GM12873 (cell line): ENCODE data around the gene ARMC2.

ENCODE experiments used
- TF ChIP-seq, protein P1 (sequence below): IDR thresholded peaks from 2 replicates; pipeline ENCODE4 v1.5.1; 2012; ENCODE audit warnings: low read depth, mild to moderate bottlenecking, moderate library complexity, low read length, control low read depth; ENCODE audit not compliant: insufficient read depth; ENCODE audit errors: missing control alignments

Gene ARMC2

DNA sequence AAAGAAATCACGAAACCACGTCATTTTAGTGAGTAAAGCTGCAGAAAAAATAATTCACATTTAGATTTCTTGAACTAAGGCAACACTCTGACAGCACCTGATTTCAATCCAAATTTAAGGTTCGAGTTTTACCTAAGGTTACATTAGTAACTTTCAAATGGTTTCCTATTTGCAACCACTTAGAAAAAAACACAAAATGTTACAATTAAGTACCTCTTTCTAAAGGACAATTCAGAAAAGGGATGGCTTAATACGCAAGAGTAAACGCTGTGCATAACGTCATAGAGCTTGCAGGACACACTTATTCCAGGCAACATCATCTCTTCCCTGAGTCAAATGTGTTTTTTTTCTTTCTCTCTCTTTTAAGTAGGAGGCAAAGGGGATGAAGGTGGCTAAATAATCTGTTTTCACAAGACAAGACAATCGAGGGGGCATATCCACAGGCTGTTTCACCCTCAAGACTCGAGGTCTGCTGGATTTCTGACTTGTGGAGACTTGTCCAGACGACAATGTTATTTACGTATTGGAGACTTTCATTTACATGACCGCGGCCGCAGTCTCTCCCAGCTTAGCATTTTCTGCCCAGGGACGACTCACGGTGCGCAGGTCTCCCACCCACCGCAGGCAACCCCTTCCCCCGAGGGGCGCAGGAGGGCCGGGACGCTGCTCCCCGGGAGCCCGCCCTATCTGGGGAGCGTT lies 160.5 kb downstream of the ARMC2 start:
- TF ChIP-seq, protein P1, sequence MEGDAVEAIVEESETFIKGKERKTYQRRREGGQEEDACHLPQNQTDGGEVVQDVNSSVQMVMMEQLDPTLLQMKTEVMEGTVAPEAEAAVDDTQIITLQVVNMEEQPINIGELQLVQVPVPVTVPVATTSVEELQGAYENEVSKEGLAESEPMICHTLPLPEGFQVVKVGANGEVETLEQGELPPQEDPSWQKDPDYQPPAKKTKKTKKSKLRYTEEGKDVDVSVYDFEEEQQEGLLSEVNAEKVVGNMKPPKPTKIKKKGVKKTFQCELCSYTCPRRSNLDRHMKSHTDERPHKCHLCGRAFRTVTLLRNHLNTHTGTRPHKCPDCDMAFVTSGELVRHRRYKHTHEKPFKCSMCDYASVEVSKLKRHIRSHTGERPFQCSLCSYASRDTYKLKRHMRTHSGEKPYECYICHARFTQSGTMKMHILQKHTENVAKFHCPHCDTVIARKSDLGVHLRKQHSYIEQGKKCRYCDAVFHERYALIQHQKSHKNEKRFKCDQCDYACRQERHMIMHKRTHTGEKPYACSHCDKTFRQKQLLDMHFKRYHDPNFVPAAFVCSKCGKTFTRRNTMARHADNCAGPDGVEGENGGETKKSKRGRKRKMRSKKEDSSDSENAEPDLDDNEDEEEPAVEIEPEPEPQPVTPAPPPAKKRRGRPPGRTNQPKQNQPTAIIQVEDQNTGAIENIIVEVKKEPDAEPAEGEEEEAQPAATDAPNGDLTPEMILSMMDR: no peak

DNA sequence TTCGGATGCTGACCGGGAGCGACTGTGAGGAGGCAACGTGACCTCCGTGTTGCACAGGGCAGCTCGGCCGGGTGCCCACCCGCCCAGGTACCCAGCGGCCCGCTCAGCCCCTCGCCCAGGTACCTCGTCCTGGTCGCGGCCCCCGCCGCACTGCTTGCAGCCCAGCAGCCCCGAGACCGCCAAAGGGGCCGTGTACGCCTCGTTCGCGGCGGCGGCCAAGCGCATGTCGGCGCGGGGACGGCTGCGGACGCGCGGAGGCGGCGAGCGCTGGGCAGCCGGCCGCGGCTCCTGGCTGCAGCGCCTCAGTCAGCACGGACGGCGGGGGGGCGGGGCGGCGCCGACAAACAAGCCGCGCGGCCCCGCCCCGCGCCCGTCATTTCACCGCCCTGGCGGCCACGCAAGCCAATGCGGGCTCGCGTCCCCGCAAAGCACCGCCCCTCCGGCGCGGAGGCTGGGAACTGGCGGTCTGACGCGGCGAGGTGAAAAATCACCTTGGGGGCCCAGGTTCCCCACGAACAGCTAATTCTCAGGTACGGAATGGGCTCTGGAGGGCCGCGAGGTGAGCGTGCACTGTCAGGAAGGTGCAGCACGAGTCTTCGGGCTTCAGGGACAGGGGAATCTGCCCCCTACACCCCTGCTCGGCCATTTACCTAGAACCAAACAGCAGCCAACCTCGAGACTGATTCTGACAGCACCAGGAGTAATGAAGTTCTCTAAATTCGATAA lies 161.2 kb downstream of the ARMC2 start:
- TF ChIP-seq, protein P1: no peak

DNA sequence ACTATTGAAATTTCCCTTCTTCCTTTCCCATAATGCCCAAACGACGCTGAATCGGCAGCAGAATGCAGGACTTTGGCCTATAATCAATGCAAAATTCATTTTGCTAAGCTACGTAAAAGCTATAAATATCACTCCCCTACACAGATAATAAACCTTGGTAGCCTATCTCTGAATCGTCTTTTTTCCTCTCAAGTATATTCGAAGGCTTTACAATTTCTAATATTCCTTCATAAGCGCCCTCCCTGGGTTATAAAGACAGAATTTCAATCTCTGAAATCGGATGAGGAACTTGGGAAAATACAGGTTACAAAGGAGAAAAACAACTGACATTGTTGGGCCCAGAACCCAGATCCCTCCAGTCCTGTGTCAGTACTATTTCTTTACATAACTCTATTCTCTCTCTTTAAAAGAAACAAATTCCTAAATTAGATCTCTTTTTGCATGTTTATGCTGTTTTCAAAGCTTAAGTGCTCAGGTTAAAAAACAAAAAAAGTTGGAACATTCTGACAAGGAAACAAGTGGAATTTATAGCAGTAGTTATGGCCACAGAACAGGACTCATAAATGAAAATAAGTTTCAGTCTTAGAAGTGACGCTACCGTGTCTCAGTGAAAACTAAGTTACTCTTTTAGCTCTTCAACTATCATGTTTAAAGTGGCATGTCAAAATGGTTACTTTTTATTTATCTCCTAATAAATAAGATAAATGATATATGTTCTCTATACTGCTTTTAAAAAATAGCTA lies 161.9 kb downstream of the ARMC2 start:
- TF ChIP-seq, protein P1: no peak

DNA sequence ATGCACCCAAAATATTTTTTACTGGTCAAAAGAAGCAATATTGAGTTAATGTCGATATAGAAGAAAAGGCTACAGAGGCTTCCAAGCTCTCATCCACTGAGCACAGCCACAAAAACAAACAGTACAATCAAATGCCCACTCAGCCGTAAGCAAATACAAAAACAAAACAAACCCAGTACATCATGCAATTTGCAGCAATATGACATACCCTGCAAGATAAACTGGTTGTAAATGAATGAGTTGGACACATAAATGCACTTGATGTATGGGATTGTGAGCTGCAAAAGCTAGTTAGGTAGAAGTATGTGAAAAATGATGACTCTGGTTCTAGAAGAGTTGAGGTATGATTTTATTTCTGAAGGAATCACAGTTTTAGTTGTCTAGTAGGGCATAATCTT lies 162.5 kb downstream of the ARMC2 start:
- TF ChIP-seq, protein P1: no peak

DNA sequence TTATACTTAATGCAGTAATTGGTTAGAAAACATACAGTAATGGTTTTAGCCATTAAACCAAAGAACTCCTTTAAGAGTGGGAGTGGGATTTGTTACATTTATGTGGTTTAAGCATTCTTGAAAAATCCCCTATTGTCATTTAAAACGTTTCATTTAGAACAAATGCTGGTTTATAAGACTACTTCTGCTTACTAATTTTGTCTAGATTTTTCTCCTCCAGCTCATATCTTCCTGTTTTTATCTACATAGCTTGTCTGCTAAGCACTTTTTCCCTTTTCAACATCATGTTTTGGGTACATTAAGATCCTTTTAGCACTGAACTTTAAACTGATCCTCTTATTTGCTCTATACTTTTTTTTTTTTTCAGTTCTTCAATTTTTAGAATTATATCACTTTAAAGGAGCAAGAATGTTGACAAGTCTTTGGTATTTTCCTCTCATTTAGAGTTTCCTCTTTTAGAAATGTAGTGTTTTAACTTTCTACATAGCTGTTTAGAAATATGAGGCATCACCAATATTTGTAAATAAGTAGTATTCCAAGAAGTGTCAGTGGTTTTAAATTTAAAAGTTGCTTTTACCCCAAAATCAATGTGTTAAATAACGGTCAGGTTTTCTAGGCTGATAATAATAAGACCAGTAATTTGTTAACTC lies 165.6 kb downstream of the ARMC2 start:
- TF ChIP-seq, protein P1: no peak

DNA sequence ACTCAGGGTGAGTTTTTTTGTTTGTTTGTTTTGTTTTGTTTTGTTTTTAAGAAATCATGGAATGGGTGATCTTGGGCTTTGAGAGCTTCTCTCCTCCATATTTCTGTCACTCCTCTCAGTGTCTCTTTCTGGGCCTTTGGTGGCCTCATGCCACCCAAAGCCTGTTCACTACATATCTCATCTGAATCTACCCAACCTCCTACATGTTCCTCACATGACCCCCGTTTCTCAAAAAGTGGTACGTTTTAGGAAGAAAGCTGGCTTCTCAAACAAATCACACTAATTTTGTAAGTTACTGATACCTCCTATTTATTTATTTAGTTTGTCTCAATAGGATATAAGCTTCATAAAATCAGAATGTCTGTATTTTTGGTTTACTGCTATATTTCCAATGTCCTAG lies 166.4 kb downstream of the ARMC2 start:
- TF ChIP-seq, protein P1: no peak

DNA sequence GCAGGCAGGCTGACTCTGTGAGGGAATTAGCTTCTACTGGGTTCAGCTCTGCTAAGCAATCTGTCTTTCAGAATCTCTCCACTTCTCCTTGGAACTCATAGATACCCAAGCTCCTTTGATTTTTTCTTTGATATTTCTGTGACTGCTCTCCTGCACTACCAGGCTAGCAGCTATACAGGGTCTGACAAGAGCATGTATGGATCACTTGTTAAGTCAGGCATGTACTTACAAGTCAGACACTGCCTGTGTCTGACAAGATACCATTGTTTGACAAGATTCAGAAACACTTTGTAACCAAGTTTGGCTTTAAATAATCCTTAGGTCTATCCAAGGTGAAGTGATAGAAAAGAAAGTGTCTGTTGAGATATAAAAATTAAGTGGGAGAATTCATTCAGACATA lies 167.0 kb downstream of the ARMC2 start:
- TF ChIP-seq, protein P1: no peak
